HG03139 (cell line): ENCODE data around the gene GEMIN7.
A peak's percentile ranks its signal among the peaks of the same experiment; 100 is the strongest.

ENCODE experiments used
- ATAC-seq: cut with Tn5 transposase; IDR thresholded peaks from one replicate; pipeline ENCODE4 v1.9.1; 2021; ENCODE audit not compliant: unreplicated experiment

GEMIN7 gene, protein sequence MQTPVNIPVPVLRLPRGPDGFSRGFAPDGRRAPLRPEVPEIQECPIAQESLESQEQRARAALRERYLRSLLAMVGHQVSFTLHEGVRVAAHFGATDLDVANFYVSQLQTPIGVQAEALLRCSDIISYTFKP

DNA sequence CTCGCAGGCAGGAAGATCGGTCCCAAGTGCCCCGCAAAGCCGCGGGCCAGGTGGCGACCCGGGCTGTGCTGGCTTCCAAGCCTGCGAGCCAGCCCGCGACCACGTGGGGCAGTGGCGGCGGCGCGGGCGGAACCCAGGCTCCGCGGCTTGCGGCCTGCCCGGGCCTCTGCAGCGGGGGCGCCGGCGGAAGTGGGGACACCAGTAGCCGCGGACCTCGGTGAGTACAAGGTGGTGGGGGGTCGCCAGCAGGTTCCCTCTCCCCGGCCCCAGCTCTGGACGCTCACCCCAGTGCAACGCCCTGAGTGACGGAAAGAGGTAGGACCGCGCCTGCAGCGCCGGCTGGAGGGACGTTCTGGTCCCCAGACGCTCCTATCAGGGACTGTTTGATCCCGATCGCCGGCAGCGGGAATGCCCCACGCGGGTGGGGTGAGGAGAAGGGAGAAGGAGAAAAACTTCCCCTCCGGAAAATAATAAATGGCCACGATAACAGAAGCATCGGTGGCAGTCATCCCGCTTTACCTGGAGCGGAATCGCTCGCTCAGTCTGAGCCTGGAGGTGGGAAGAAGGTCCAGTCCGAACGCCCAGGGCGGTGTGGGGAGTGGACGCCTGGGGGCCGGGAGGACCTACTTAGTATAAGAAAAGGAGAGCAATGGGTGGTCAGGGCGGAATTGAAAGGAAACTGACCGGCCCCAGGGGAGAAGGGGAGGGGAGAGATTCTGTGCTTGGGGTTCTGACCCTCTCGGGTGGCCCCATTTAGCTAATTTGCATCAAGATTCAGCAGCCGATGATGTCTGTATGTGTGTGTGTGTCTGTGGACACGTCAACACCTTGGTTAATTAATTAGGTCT lies at the start of gene GEMIN7:
Gene GEMIN7 (plus strand): TSS at position 198 of the 848 bp plus-strand sequence. CDS start 10,855 bp downstream, outside the sequence.
- no peak for ATAC-seq

DNA sequence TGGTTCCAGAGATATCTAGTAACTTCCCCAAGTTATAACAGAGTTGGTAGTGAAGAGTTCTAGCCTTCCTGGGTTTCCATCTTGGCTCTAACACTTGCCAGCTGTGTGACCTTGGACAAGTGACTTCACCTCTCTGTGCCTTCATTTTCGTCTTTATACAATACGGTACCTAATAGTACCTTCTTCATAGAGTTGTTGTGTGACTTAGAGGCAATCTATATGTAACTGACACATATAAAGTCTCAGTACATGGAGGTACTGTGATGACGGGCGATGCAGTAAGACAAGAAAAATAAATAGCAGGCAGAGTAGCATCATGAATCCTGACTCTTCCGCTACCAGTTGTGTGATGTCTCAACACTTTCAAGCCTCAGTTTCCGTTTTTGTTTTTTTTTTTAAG lies 48.2 kb upstream of the GEMIN7 start:
- no peak for ATAC-seq

DNA sequence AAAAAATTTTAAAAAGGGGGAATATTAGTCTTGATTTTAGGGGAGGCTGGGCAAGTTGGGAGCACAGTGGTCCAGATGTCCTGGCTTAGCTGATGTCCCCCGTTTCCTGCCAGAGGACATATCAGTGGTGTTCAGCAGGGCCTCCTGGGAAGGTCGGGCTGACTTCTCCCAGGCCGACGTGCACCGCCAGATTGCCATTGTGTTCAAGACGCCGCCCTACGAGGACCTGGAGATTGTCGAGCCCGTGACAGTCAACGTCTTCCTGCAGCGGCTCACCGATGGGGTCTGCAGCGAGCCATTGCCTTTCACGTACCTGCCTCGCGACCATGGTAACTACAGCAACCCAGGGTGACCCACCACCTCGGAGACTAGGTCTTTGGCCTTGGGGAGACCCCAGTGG lies 46.6 kb upstream of the GEMIN7 start:
- ATAC-seq, result no peak

DNA sequence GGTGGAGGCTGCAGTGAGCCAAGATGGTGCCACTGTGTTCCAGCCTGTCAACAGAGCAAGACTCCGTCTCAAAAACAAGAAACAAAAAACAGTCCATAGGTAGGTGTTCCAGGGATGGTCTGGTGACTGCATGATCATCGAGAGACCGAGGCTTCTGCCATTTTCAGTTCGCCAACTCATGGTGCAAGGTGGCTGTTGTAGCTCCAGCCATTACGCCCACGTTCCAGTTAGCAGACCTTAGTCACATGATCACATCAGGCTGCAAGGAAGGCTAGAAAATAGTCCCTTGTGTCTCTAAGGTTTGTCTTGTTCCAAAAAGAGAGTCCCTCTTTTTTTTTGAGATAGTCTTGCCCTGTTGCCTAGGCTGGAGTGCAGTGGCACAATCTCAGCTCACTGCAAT lies 43.3 kb upstream of the GEMIN7 start:
- no peak for ATAC-seq

DNA sequence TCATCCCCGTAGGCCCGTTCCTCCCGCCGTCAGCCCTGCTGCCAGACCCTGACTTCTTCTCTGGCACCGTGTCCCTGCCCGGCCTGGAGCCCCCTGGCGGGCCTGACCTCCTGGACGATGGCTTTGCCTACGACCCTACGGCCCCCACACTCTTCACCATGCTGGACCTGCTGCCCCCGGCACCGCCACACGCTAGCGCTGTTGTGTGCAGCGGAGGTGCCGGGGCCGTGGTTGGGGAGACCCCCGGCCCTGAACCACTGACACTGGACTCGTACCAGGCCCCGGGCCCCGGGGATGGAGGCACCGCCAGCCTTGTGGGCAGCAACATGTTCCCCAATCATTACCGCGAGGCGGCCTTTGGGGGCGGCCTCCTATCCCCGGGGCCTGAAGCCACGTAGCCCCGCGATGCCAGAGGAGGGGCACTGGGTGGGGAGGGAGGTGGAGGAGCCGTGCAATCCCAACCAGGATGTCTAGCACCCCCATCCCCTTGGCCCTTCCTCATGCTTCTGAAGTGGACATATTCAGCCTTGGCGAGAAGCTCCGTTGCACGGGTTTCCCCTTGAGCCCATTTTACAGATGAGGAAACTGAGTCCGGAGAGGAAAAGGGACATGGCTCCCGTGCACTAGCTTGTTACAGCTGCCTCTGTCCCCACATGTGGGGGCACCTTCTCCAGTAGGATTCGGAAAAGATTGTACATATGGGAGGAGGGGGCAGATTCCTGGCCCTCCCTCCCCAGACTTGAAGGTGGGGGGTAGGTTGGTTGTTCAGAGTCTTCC lies 41.5 kb upstream of the GEMIN7 start:
- ATAC-seq, result no peak

DNA sequence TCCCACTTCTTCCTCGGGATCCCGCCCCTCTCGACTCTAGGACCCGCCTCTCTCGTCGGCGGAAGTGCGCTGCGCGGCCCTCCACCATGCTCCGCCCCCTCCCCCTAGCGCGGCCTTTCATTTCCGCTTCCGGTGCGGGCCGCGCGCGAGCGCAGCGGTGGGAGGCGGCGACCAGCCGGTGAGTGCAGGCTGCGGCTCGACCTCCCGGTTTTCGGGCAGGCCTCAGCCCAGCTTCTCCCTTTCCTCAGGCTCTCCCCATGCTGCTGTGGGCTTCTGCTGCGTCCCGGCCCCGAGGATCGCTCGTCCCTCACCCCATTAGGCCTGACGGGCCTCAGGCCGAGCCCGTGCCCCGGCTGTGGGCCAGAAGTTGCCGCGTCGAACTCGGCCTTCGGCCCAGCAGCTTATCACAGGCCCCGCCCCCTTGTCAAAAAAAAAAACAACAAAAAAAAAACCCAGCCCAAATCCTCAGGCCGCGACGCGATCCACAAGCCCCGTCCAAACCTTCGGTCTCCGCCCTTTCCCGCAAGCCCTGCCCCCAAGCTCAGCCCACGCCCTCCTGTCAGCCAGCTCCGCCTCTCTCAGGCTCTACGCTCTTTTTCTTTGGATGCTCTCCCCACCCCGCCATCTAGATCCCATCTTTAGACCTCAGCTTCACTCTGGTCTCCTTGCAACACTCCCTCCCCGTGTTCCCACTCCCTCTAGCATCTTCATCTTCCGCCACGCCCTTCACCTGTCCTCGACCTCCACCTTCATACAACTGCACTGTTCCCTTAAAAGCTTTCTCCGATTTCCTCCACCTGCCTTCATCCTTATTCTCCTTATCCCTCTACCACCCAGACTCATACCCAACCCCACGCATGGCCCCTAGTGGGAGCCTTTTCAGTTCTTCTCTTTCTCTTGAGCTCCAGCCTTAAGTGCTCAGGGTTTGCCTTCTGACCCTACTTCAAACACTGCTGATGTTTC lies 39.8 kb upstream of the GEMIN7 start, which contains the start of gene CLASRP:
Gene CLASRP (plus strand): TSS at position 115 of the 963 bp plus-strand sequence. CDS start 1,168 bp downstream, outside the sequence.
- peak; percentile 79 for ATAC-seq

DNA sequence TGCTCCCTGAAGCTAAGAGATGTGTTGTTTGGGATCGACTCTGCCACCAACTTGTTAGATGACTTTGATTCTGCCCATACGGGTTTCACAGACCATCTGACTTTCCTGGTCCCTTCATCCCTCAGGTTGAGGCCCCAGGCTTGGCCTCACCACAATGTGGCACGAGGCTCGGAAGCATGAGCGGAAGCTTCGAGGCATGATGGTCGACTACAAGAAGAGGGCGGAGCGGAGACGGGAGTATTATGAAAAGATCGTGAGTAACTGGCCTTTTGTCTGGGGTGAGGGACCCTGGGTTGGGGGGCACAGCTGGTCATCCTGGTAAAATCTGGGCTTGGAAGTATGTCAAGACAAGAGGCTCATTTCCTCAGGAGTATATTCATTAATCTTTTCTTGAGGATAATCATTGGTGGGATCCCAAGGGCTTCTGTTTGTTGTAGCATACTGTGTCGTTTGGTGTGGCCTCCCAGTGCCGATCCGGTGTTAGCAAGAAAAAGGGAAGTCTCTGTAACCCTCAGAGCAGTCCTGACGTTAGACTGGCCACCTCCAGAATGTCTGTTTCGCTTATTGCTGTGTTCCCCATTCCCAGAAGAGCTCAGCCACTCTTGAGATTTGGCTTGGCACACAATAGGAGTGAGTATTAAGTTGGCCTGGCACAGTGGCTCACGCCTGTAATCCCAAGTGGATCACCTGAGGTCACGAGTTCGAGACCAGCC lies 38.8 kb upstream of the GEMIN7 start:
- no peak for ATAC-seq

DNA sequence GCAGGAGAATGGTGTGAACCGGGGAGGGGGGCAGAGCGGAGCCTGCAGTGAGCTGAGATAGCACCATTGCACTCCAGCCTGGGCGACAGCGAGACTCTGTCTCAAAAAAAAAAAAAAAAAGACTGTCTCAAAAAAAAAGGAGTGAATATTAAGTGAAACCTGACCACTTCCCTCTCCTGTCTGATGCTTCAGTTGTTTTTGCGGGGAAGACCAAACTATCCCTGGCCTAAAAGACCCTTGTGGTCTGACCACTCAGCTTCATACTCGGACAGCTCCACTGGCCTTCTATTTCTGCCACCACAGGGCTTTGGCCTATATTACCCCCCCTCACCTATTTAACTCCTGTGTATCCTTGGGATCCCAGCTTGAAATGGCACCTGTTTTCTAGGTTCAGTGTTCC lies 37.9 kb upstream of the GEMIN7 start:
- ATAC-seq, result no peak

DNA sequence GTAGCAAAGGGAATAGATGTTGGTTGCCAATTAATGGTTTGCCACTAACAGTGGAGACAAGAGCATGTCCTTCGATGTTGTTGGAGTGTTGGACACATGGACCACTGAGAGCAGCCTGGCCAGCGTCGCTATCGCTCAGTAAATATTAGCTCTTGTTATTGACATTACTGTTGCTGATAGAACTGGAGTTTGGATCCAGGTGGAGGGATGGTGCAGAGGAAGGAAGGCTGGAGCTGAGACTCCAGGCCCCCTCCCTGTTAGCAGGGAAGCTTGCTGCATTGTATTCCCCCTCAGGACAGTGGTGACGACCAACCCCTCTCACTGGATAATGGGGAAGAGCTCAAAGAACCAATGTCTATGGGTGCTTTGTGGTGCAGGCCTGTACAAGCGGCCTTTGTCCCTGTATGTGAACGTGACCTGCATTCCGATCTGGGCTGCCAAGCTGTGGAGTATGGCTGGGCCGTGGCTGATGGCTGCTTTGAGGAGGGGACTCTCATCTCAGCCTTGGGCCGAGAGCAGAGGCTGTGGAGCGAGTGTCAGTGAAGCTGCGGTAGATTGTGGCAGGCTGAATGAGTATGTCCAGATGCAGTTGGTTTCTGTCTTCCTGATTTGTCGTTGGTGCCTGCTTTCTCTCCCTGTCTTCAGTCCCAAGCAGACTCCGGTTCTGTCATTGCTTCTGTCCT lies 33.2 kb upstream of the GEMIN7 start:
- no peak for ATAC-seq

DNA sequence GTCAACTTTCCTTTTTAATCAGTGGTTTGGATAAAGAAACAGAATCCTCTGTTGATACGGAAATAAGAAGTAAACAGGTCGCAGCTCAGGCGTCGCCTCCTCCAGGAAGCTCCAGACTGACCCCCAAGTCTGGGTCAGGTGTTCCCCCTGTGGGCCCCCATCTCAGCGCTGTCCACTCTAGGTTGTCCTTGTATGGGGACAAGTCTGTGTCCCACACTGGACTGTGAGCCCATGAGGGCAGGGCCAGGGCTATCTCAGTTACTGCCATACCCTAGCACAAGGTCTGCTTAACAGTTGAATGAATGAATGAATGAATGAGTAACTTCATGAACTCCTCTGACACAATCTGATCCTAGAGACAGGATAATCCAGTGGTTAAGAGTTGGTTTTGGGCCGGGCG lies 32.7 kb upstream of the GEMIN7 start:
- ATAC-seq, result no peak

DNA sequence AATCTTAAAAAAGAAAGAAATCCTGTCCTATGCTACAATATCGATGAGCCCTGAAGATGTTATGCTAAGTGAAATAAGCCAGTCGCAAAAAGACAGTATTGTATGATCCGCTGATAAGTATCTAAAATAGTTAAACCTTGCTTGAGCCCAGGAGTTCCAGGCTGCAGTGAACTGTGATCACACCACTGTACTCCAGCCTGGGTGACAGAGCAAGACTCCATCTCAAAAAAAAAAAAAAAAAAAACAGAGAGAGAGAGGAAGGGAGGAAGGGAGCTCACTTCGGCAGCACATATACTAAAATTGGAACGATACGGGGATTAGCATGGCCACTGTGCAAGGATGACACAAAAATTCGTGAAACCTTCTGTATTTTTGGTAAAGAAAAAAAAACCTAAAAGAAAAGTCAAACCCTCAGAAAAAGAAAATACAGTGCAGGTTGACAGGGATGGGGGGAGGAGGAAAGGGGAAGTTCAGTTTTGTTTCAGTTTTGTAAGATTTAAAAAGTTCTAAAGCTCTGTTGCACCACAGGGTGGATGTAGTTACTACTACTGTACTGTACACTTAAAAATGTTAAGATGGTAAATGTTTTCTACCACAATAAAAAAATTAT lies 31.8 kb upstream of the GEMIN7 start:
- ATAC-seq, result no peak

DNA sequence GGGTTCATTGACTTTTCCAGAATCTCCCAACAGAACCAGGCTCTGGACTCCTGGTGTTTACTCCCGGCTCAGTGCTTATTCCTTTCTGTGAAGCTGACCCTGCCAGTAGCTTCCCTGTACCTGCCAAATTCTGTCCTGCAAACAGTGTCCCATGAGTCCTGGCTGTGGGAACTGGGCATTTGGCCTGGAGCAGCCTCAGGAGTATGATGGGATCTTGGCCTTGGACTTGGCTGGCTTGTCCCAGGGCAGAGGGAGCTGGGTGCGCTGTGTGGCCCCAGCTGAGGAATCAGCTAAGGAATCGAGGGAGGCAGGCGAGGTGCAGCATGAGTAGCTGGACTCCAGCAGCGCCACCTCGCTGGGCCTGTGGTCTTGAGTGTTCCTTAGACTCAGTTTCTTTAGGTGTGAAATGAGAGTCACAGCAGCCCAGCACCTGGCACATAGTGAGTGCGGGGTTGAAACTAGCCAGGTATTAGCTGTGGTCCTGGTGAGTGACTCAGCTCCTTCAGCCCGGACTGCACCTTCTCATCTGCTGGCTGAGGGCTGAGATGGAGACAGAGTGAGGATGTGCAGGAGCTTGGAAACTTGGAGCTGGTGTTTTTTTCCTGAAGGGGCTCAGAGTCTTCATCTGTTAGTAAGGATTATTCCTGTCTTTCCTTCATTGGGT lies 29.9 kb upstream of the GEMIN7 start:
- ATAC-seq, result no peak

DNA sequence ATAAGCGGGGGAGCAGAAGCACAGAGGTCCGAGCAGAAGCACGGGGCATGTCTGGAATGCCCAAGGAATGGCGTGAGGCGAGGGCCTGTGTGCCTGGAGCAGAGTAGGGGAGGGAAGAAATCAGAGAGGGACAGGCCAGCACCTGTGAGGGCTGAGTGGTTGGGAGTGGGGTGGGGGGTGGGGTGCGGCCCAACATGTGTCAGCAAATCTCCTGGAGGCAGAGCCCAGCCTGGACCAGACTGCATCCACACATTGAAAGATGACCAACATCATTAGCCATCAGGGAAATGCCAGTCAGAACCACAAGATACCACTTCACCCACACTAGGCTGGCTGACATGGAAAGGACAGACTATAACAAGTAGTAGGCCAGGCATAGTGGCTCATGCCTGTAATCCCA lies 29.0 kb upstream of the GEMIN7 start:
- no peak for ATAC-seq

DNA sequence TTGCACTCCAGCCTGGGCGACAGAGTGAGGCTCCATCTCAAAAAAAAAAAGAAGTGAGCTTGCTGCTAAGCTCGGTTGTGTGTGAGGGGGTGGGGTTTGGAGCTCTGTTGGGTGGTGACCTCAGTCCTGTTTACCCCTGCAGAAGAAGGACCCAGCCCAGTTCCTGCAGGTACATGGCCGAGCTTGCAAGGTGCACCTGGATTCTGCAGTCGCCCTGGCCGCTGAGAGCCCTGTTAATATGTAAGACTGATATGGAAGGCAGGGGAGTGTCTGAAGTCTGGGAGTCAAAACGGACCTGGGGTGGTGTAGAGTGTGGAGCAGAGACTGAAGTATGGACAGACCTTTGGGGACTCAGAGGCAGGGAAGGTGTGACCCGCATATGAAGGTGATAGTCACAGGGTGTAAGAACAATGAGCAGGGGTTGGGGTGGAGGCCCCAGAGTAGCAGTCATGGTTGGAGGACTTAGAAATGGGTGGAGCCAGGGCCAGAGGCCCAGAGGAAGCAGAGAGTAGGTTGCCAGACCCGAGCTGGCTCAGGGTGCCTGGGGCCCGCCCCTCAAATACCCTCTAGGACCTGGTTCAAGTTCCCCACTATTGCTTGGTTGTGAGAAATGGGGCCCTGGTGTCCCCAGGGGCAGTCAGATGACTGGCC lies 27.0 kb upstream of the GEMIN7 start:
- no peak for ATAC-seq

DNA sequence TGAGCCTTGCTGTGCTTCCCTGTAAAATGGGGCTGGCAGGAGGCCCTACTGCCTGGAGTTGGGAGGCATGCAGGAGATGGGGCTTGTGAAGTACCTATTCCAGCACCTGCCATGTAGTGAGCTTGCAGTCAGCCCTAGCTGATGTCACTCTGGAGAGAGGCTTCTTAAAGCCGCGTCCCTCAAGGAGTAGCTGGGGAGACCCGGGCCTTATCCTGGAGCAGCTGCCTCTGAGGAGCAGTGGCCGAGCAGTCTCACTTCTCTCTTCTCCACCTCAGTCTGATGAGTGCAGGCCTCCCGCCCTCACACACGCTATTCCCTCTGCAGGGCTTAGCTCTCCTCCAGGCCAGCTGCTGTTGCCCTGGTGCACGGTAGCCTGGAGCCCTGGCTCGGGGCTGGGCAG lies 22.2 kb upstream of the GEMIN7 start:
- no peak for ATAC-seq

DNA sequence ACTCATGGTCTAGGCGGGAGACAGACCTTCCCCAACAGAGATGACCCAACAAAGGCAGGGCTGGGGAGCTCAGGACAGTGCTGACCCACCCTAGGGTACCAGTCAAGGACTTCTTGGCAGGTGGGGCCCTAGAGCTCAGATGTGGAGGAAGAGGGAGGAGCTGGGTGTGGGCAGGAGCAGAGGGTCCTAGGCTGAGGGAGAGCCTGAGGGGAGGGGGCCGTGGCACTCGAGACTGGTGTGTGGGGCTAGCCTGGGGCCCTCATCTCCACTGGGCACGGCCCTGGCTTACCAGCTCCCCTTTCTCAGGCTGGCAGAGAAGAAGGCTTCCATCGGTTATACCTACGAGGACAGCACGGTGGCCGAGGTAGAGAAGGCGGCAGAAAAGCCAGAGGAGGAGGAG lies 21.6 kb upstream of the GEMIN7 start:
- ATAC-seq, result no peak

DNA sequence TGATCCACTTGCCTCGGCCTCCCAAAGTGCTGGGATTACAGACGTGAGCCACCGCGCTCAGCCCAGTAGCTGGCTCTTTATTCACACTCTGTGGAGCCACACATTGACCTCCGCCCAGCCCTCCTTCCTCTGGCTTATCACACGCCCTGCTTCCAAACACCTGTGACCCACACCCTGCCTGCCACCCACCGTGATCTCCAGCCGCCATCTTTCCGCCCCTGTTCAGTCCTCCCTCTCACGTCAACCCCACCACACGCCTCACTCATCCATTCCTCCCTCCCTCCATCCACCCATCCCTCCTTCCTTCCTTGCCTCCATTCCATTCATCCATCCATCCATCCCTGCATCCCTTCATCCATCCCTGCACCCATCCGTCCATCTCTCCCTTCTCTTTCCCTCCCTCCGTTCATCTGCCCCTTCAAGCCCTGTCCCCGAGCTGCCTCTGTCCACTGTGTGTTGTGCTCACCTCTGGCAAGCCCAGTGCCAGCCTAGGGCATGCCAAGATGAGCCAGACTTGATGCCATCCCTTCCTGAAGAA lies 20.4 kb upstream of the GEMIN7 start:
- ATAC-seq, result no peak
